SK-N-SH (cell line): Measurements from ENCODE around the gene OSBP2. TPM values are rescaled to one million over a fixed set of nuclear protein-coding genes. Genes with fewer than 3 reads are reported as not detected.

ENCODE experiments used
- CTCF ChIA-PET: fragments of 300-600, 350-600 bp; formaldehyde crosslinking; extraction: SDS; loops from one replicate; lab custom pipeline; 2021; lab: Yijun Ruan, JAX
- POLR2A ChIA-PET: fragments of 350-600 bp; sonication (Branson Sonifier 250); formaldehyde crosslinking; extraction: SDS; loops from one replicate; lab custom pipeline; 2020; ENCODE audit warnings: antibody characterized with exemption, inconsistent platforms; lab: Yijun Ruan, JAX
- DNase-seq: peaks from one replicate; pipeline ENCODE4 v3.0.0; 2012
- H2AFZ ChIP-seq: fragments of 200-600 bp; sonication (generic); 2 replicates; pipeline ENCODE4 v1.8.1; 2016; ENCODE audit warnings: antibody characterized with exemption, mild to moderate bottlenecking, low read depth
- H3F3A ChIP-seq: fragments of 200-600 bp; sonication (generic); replicated peaks from 2 replicates; pipeline ENCODE3; 2016; ENCODE audit warnings: antibody characterized with exemption, mild to moderate bottlenecking; ENCODE audit not compliant: insufficient read depth
- H3K27ac ChIP-seq, 2 experiments: fragments of 200-500 bp in 1 of 2; fragments of 200-600 bp in 1 of 2; sonication (Bioruptor generic) in 1 of 2; sonication (generic), shearing (Covaris generic) in 1 of 2; 2 replicates each; pipeline versions ENCODE4 v1.5.1 to v1.6.1; 2014 to 2016; ENCODE audit warnings: low read depth in 2 of 2, inconsistent platforms in 1 of 2, low read length in 1 of 2, mild to moderate bottlenecking in 1 of 2, mixed read lengths in 1 of 2
- H3K27me3 ChIP-seq: fragments of 200-600 bp; sonication (generic), shearing (Covaris generic); 2 replicates; pipeline ENCODE4 v1.6.1; 2016; ENCODE audit warnings: mixed run types; ENCODE audit not compliant: insufficient read depth
- H3K36me3 ChIP-seq, 2 experiments: fragments of 200-500 bp in 1 of 2; fragments of 200-600 bp in 1 of 2; sonication (Bioruptor generic) in 1 of 2; sonication (generic) in 1 of 2; replicated peaks in 1 of 2; 2 replicates each; pipeline versions ENCODE3 to v1.5.1; 2014 to 2016; ENCODE audit warnings: low read length in 1 of 2, mild to moderate bottlenecking in 1 of 2; ENCODE audit not compliant: insufficient read depth in 2 of 2, control insufficient read depth in 1 of 2
- H3K4me1 ChIP-seq, 2 experiments: fragments of 200-500 bp in 1 of 2; fragments of 200-600 bp in 1 of 2; sonication (Bioruptor generic) in 1 of 2; sonication (generic), shearing (Covaris generic) in 1 of 2; 2 replicates each; pipeline versions ENCODE4 v1.5.1 to v1.6.1; 2014 to 2016; ENCODE audit warnings: low read depth in 1 of 2, low read length in 1 of 2, mixed run types in 1 of 2; ENCODE audit not compliant: insufficient read depth in 2 of 2, control insufficient read depth in 1 of 2
- H3K4me2 ChIP-seq: fragments of 200-600 bp; sonication (generic), shearing (Covaris generic); 2 replicates; pipeline ENCODE4 v1.6.1; 2017; ENCODE audit warnings: mixed run types
- H3K4me3 ChIP-seq, 2 experiments: fragments of 200-500 bp in 1 of 2; fragments of 200-600 bp in 1 of 2; sonication (Bioruptor generic) in 1 of 2; sonication (generic), shearing (Covaris generic) in 1 of 2; 2 replicates each; pipeline versions ENCODE4 v1.5.1 to v1.8.1; 2014 to 2016; ENCODE audit warnings: low read depth in 2 of 2, inconsistent platforms in 1 of 2, low read length in 1 of 2, mild to moderate bottlenecking in 1 of 2, mixed read lengths in 1 of 2, moderate library complexity in 1 of 2
- H3K79me2 ChIP-seq: fragments of 200-600 bp; sonication (generic); 2 replicates; pipeline ENCODE4 v1.8.1; 2017; ENCODE audit warnings: mild to moderate bottlenecking; ENCODE audit not compliant: insufficient read depth
- H3K9ac ChIP-seq: fragments of 200-600 bp; sonication (generic); 2 replicates; pipeline ENCODE4 v1.6.1; 2017; ENCODE audit warnings: mixed run types
- H3K9me2 ChIP-seq: fragments of 200-600 bp; sonication (generic); 2 replicates; pipeline ENCODE4 v1.6.1; 2017; ENCODE audit warnings: mixed run types
- H3K9me3 ChIP-seq: fragments of 200-600 bp; sonication (generic); 2 replicates; pipeline ENCODE4 v1.6.1; 2017; ENCODE audit warnings: mixed run types, mild to moderate bottlenecking, moderate library complexity
- H4K20me1 ChIP-seq: fragments of 200-600 bp; sonication (generic); 2 replicates; pipeline ENCODE4 v1.6.1; 2017; ENCODE audit warnings: mild to moderate bottlenecking, mixed run types; ENCODE audit not compliant: insufficient read depth
- CHD2 ChIP-seq: fragments of 150-350 bp; IDR thresholded peaks from 2 replicates; pipeline ENCODE4 v1.6.1; 2018; ENCODE audit warnings: low read length; ENCODE audit not compliant: partially characterized antibody
- ELF1 ChIP-seq: IDR thresholded peaks from 2 replicates; pipeline ENCODE4 v1.4.0; 2012
- EZH2phosphoT487 ChIP-seq: fragments of 200-600 bp; sonication (generic); IDR thresholded peaks from 2 replicates; pipeline ENCODE4 v1.6.1; 2017; ENCODE audit warnings: low read depth, mixed run types, mild to moderate bottlenecking, antibody characterized with exemption, moderate library complexity, borderline replicate concordance
- FOXJ3 ChIP-seq: sonication (generic); formaldehyde crosslinking; IDR thresholded peaks from 2 replicates; pipeline ENCODE4 v1.5.1; 2020; ENCODE audit warnings: mild to moderate bottlenecking, missing genetic modification reagents
- GABPA ChIP-seq: IDR thresholded peaks from 2 replicates; pipeline ENCODE4 v1.4.0; 2012; ENCODE audit warnings: low read depth, mild to moderate bottlenecking
- IRF3 ChIP-seq: fragments of 150-350 bp; IDR thresholded peaks from 2 replicates; pipeline ENCODE4 v1.6.1; 2016; ENCODE audit warnings: mild to moderate bottlenecking, low read depth, low read length
- JUND ChIP-seq: IDR thresholded peaks from 2 replicates; pipeline ENCODE4 v1.4.0; 2012
- MAX ChIP-seq: IDR thresholded peaks from 2 replicates; pipeline ENCODE4 v1.4.0; 2012; ENCODE audit warnings: low read depth
- MXI1 ChIP-seq: IDR thresholded peaks from 2 replicates; pipeline ENCODE4 v1.6.1; 2012; ENCODE audit warnings: mild to moderate bottlenecking, low read depth, low read length, improper control_type of control experiment
- PBX3 ChIP-seq: IDR thresholded peaks from 2 replicates; pipeline ENCODE4; 2012
- RCOR1 ChIP-seq: fragments of 150-350 bp; IDR thresholded peaks from 2 replicates; pipeline ENCODE4 v1.6.1; 2017; ENCODE audit warnings: antibody characterized with exemption, low read length
- REST ChIP-seq: IDR thresholded peaks from 2 replicates; pipeline ENCODE4 v1.6.1; 2012; ENCODE audit warnings: mild to moderate bottlenecking, low read depth, low read length, moderate library complexity
- SIN3A ChIP-seq: IDR thresholded peaks from 2 replicates; pipeline ENCODE4 v1.6.1; 2012; ENCODE audit warnings: low read depth, mild to moderate bottlenecking, low read length, moderate library complexity, borderline replicate concordance
- SMC3 ChIP-seq: IDR thresholded peaks from 2 replicates; pipeline ENCODE4 v1.6.1; 2012; ENCODE audit warnings: low read depth, low read length, improper control_type of control experiment
- TCF12 ChIP-seq: IDR thresholded peaks from 2 replicates; pipeline ENCODE4 v1.4.0; 2012
- WGBS: methylation state at CpG from one replicate; pipeline ENCODE4 v1.1.6; 2017; ENCODE audit warnings: low lambda C conversion rate; 5-methylcytosine and 5-hydroxymethylcytosine counted together
- polyA plus RNA-seq, 3 experiments: library from polyadenylated mRNA; depleted of rRNA; stranded (reverse); fragments of >200 nt; gene quantifications; 2 replicates each; pipeline ENCODE4 v1.2.3, GENCODE V29; 2012

The OSBP2 gene
- polyA plus RNA-seq, 1 of the 3 experiments (the other 2 are of a cell fraction) = 3.1 TPM

GRCh38 chr22:30802202-30803166 is 107.8 kb downstream of the OSBP2 start:
- ChIA-PET CTCF (interaction anchor here (0.6 to 2.7 kb wide), 23 partner anchors 10 to 396 kb away, joined by 3 to 11 read pairs (median 4); no protein-coding TSS in a partner anchor), POLR2A (interaction anchor here (0.6 kb wide), 1 partner anchor 10 kb away, joined by 3 read pairs; no protein-coding TSS in a partner anchor)
- 38% methylated on average over 7 of the region's 85 CpGs for WGBS
- Histone ChIP-seq H3K9ac (no peak overlapping the region), H3K9me2 (no peaks in the 10 kb centered on the region), H4K20me1 (peaks cover 26% of the 10 kb centered on the region), H3K36me3 (no peaks in the 10 kb centered on the region), H3K9me3 (no peaks in the 10 kb centered on the region), H2AFZ (0 out of 2 replicates have a peak overlapping the region, but pooled peaks have one; percentile 23), H3K4me2 (peak overlapping the region; percentile 82), H3K27me3 (0 out of 2 replicates have a peak, but pooled peaks cover 6% of the 10 kb centered on the region), H3K27ac (no peak overlapping the region), H3F3A (no peaks in the 10 kb centered on the region), H3K79me2 (no peaks in the 10 kb centered on the region), H3K4me3 (peak overlapping the region; percentile 43 to 61), H3K4me1 (peaks cover 8 to 13% of the 10 kb centered on the region in 2 experiments; a peak in 2 of 4 replicates)
- DNase-seq = peak; percentile 90
- TF ChIP-seq SIN3A (peak; percentile 89; the same call in 1 of the 2 replicates), EZH2phosphoT487 (no peak), TCF12 (peak; percentile 6; the same call in 1 of the 2 replicates), MXI1 (peak; percentile 51; the same call in 1 of the 2 replicates), GABPA (no peak), RCOR1 (no peak; the same call in none of the 2 replicates), IRF3 (no peak), REST (peak; percentile 100), ELF1 (no peak), MAX (peak; percentile 79), JUND (no peak), PBX3 (0 out of 2 replicates have a peak, but pooled peaks have one; percentile 4), CHD2 (no peak), FOXJ3 (CRISPR knock-in tag) (no peak), SMC3 (no peak)
